GM23338 (cell line): ENCODE results near the gene POLD3.

Source experiments
- CREB1 ChIP-seq: fragments of 250-450 bp; sonication (Bioruptor Pico); IDR thresholded peaks from 2 replicates; pipeline ENCODE4 v1.5.0; 2020; ENCODE audit warnings: low read depth, mild to moderate bottlenecking, moderate library complexity
- CTCF ChIP-seq, 2 experiments: fragments of 200-600 bp in 1 of 2; sonication (generic) in 1 of 2; conservative IDR thresholded peaks; 2 replicates each; pipeline versions ENCODE4 v1.5.1 to v1.6.1; 2016 to 2017; ENCODE audit warnings: antibody characterized with exemption in 2 of 2, low read depth in 2 of 2, mild to moderate bottlenecking in 2 of 2, moderate library complexity in 1 of 2
- EZH2 ChIP-seq: fragments of 200-600 bp; sonication (generic); IDR thresholded peaks from one replicate; pipeline ENCODE4 v1.8.0; 2017; ENCODE audit warnings: antibody characterized with exemption, mild to moderate bottlenecking, low read depth; ENCODE audit not compliant: unreplicated experiment
- EZH2phosphoT487 ChIP-seq: fragments of 200-600 bp; sonication (generic); IDR thresholded peaks from one replicate; pipeline ENCODE4 v1.8.1; 2018; ENCODE audit warnings: antibody characterized with exemption; ENCODE audit not compliant: unreplicated experiment

DNA sequence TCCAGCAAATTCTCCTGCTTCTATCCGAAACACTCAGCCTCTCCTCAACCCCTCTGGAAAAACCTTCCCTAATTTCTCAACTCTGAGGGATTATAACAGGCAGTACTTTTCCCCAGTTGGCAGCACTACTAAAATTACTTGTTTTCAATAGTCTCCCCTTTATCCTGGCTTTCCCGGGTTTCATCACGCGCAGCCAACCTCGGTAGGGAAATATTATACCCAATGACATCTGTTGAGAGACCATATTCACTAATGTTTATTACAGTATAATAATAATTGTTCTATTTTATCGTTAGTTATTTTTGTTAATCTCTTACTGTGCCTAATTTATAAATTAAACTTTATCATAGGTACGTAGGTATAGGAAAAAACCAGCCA, 330 bp upstream of the POLD3 start:
- TF ChIP-seq CTCF (conservative IDR thresholded peaks at IDR 0.05; ENCODE audit: low read depth in 2 of 2) (no peak), CREB1 (CRISPR knock-in tag) (no peak), EZH2 (no peak), EZH2phosphoT487 (no peak)
